T-helper 2 cell treated with Interferon-gamma antibody and Interleukin-4, amounts not matched to agents 100 ng/mL and 5 ng/mL, for 36 hours (primary cell): ENCODE results near the gene ARHGAP19. TPM values are rescaled to one million over a fixed set of nuclear protein-coding genes. Genes with fewer than 3 reads are reported as not detected.

Experiments used
- intact Hi-C: fragments of 100-400 bp; cut with micrococcal nuclease; formaldehyde crosslinking; loops from one replicate; pipeline ENCODE4 v1.15.1; 2023
- total RNA-seq: library from RNA; stranded (reverse); gene quantifications from 2 replicates; pipeline ENCODE4 v1.2.3, GENCODE V29; 2022

ARHGAP19 gene
- total RNA-seq, 1 donor from 2014 or later = 38.0 TPM

DNA sequence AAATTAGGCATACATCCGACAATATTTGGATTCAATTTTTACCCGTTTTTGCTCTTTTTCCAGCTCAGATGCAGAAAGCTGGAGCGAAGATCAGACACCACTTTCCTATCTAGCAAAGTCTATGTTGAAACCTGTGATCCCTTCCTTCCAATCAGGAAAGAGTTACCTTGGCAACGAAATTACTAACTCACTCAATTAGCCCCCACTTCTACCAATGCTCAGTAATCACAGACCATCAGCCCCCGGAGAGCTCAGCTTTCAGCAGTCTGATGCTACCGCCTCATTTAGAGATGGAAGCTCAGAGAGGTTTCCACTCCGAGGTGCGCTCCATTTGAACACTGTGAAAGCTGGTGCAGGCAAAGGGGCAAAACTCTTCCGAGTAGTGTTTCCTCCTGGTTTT, 33.3 kb upstream of the ARHGAP19 start:
- intact Hi-C loops = no loop called here

DNA sequence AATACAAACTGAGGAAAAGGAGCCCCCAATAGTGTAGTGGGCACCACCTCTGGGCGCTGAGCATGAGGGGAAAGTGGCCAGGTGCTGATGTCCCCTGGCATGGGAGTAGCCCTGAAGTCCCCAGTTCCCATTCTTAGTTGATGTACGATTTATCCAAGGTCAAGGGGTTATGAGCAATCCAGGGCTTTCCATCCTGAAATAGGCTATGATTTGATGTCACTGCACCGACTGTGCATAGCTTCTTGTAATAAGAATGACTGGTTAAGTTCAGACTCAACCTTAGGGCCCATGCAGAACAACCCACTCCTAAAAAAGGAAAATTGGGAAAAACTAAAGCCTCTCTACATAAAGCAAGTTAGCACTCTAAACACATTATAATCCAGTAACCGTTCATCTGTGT, 31.1 kb upstream of the ARHGAP19 start:
- intact Hi-C loops = no loop called here

DNA sequence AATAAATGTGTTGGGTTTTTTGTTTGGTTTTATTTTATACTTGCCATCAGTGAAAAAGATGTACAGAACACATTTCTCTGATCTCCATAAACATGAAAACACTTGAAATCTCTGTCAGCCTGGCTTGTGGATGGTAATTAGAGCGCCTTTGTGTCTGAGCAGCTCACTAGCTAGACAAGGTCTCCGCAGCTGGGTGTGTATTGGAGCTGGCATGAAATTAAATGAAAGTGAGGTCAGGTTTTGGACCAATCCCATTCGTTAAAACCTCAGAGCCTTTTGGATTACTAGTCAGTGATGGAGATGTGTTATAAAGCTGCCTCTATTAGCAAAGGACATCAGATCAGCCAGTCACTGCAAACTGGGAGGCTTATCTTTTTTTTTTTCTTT, 29.4 kb upstream of the ARHGAP19 start:
- intact Hi-C loops = no loop called here

DNA sequence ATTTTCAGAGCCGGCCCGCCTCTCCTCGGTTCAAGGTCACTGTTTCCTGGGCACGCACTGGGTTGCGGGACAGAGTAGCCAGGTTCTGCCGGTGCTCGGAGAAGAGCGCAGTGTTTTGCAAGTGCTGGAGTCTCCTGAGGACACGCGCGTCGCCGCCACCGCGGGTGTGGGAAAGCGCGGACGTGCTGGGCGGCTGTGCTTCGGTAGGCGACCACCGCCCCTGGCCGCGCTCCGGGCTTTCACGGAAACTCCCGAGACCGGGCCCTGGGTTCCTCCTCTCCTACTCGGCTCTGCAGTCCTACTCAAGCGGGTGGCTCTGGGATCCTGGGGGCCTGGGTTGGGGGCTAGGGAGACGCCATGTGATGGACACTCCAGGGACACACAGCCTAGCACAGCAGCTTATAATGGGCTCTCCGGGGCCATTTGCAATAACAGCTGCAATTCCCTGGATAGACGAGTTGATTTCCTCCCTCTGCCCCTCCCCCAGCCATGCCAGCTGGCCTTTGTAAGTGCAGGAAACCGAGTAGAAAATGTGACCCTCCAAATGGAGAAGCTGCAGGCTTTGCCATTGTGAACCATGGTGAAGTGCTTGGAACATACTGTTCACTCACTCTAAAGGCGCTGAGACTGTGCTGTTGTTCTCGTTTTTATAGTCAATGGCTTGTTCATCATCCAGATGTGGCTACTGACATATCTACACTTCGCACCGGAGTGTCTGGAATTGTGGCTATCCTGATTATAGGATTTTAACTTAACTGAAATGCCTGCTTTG, 28.8 kb upstream of the ARHGAP19 start:
- intact Hi-C loops = no loop called here

DNA sequence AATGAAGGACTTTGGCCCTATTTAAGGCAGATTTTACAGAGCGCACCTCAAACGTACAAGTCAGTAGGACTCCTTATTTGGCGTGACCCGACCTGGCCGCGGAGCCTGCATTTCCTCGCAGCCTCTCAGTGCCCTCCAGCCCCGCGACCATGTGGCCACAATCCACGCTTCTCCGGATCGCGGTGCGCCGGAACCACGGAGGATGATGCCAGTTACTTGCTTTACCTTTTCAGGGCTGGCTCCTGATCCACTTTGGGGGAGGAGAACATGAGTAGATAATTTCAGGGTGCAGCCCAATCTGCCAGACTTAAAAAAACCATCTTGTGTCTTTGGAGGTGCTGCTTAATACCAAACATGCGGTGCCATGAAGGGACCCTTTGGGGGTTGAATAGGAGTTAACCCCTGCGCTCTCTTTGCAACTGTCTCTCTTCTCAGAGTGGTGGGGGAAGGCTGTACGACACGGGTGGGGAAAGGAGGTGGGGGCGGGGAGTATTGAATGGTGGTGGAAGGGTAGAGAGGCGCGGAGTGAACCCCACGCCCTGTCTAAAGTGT, 28.1 kb upstream of the ARHGAP19 start:
- intact Hi-C loops = no loop called here

DNA sequence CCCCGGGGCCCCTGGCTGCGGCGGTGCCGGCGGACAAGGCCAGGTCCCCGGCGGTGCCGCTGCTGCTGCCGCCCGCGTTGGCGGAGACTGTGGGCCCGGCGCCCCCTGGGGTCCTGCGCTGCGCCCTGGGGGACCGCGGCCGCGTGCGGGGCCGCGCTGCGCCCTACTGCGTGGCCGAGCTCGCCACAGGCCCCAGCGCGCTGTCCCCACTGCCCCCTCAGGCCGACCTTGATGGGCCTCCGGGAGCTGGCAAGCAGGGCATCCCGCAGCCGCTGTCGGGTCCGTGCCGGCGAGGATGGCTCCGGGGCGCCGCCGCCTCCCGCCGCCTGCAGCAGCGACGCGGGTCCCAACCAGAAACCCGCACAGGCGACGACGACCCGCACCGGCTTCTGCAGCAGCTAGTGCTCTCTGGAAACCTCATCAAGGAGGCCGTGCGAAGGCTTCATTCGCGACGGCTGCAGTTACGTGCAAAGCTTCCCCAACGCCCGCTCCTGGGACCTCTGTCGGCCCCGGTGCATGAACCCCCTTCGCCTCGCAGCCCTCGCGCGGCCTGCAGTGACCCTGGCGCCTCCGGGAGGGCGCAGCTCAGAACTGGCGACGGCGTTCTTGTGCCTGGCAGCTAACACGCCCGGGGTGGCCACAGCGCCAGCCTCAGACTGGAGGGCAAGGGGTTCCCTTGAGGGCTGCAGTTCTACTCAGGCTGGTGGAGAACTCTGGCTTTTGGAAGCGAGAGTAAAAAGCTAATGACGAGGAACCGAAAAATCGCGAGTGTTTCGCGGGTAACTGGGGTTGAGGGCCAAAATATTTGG, 27.4 kb upstream of the ARHGAP19 start:
- intact Hi-C loops = loop anchor here (1.0 kb wide), 3 partner anchors 14 to 178 kb away; partner anchors contain the start of genes ARHGAP19, FRAT2, MMS19 and UBTD1

DNA sequence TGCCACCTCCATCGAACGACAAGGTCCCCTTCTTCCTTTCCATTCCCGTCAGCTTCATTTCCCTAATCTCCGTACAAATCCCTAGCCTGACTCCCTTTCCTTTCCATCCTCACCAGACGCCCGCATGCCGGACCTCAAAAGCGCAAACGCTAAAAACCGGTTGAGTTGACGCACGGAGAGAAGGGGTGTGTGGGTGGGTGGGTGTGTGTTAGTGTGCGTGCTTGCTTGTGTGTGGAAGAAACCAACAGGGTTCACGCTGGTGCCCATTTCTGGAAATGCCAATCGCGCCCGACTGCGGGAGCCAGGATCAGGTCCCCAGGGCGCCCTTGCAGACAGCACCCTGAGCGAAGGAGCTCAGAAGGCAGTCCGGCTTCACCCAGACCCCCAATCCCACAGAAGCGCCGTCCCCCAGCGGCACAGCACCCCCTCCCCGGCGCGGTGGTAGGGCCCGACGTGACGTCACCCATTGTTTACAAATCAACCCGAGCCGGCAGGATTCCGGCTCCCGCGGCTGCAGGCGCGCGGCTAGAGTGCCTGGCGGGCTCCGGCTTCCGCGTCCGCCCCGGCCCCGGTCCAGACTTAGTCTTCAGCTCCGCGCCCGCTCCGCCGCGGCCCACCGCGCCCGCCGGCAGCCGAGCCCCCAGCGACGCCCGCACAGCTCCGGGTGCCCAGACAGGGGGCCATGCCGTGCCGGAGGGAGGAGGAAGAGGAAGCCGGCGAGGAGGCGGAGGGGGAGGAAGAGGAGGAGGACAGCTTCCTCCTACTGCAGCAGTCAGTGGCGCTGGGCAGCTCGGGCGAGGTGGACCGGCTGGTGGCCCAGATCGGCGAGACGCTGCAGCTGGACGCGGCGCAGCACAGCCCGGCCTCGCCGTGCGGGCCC, 26.6 kb upstream of the ARHGAP19 start, which contains the start of gene FRAT1:
Gene FRAT1, plus strand, starts transcription at position 500 of the 880 bp plus-strand sequence. Its CDS starts 183 bp downstream, at position 683.
- intact Hi-C loops = loop anchor here (1.0 kb wide), 3 partner anchors 15 to 179 kb away; partner anchors contain the start of genes ARHGAP19, FRAT2, MMS19 and UBTD1

DNA sequence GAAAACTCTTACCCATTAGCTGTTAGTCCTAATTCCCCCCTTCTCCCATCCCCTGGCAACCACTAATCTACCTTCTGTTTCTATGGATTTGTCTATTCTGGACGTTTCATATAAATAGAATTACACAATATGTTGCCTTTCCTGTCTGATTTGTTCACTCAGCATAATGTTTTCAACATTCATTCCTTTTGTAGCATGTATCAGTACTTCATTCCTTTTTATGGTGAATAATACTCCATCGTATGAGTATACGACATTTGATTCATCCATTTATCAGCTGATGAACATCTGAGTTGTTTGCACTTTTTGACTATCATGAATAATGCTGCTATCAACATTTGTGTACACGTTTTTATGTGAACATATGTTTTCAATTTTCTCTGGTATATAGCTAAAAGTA, 22.2 kb upstream of the ARHGAP19 start:
- intact Hi-C loops = no loop called here

DNA sequence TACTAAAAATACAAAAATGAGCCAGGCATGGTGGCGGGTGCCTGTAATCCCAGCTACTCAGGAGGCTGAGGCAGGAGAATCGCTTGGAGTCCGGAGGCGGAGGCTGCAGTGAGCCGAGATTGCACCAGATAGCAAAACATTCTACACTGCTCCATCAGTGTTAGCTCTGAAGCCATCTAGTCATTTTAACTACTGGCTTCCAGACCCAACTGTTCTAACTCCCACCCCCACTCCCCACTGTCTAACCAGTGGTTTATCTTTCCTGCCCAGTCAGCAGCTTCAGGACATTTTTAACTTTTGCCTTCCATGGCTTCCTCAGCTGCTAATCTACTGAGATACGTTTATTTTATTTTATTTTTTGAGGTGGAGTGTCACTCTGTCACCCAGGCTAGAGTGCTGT, 20.5 kb upstream of the ARHGAP19 start:
- intact Hi-C loops = no loop called here

DNA sequence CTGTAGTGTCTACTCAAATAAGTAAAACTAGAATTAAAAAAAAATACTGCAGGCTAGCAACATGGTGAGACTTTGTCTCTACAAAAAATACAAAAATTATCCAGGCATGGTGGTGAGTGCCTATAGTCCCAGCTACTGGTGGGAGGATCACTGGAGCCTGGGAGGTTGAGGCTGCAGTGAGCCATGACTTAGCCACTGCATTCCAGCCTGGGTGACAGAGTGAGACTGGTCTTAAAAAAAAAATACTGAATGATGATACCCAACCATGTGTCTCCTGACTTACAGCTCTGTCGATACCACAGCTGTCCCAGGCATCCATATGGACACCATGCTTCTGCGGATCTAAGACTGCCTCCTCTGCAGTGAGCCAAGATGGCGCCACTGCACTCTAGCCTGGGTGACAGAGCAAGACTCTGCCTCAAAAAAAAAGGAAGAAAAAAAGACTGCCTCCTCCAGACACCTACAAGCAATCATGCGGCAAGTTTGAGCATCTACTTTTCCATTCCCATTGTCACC, 18.7 kb upstream of the ARHGAP19 start:
- intact Hi-C loops = no loop called here

DNA sequence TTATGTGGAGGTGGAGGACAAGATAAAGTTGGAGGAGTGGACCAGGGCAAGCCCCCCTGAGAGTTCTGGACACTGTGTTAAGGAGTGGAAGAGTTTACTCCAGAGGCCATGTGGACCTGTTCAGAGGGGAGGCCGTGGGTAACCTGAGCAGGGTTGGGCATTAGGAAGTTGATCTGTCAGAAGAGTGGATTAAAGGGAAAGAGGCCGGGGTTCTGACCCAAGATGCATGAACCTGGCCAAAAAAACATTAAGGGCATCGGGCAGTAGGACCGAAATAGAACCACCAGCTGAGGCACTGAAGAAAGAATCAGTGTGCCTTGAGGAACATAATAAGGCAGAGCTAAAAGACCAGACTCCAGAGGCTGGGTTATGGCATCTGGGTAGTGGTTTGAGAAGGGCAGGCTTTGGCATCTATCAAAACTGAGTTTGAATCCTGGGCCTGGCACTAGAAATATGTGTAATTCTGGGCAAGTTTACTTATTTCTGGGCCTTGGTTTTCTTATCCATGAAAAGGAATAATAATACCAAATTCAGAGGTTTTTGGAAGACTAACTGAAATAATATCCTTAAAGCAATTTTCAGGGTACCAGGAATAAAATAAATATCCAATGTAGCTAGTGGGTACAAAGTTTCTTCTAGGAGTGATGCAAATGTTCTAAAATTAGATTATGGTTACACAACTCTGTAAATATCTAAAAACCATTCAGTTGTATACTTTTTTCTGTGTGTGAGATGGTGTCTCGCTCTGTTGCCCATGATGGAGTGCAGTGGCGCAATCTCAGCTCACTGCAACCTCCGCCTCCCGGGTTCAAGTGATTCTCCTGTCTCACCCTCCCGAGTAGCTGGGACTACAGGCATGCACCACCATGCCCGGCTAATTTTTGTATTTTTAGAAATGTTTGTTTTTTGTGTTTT, 15.7 kb upstream of the ARHGAP19 start:
- intact Hi-C loops = no loop called here

DNA sequence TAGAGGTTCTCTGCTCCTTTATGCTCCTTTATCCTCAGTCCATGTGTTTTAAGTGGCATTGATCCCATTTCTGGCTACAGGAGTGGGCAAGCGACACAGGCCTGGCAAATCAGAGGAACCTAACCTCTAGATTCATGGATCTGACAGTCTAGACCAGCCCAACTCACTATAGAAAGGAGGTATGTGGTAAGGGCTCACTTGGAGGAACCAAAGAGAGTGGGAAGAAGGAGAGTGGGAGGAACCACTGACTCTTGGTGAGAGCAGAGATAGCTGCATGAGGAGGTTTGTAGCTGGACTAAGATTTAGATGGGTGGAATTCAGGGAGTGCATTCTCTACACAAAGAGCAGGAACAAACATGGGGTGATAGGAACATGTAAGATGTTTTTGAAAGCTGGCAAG, 15.0 kb upstream of the ARHGAP19 start:
- intact Hi-C loops = no loop called here

DNA sequence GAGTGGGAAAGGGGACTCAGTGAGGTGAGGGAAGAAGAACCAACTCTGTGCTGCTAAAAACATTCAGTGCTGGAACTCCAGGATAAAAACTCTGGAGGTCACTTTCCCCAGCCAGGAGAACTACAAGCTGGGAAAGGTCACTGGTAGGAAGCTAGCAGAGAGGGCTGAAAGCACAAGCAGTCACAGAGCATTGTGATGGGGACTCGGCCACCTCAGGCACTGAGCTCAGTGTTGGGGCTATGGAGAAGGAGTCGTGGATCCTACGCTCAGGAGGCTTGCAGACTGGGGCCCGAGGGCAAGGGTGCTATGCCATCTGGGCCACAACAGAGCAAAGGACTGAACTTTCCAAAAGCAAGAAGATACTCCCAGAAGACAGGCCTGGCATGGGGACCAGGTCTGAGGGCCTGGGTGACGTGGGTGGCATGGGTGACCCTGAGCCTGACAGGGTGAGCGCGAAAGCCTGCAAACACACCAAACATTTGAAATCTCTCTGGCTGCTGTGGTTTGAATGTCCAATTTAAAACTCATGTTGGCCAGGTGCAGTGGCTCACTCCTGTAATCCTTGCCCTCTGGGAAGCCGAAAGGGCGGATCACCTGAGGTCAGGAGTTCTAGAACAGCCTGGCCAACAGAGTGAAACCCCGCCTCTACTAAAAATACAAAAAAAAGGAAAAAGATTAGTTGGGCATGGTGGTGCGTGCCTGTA, 9.8 kb upstream of the ARHGAP19 start:
- intact Hi-C loops = no loop called here

DNA sequence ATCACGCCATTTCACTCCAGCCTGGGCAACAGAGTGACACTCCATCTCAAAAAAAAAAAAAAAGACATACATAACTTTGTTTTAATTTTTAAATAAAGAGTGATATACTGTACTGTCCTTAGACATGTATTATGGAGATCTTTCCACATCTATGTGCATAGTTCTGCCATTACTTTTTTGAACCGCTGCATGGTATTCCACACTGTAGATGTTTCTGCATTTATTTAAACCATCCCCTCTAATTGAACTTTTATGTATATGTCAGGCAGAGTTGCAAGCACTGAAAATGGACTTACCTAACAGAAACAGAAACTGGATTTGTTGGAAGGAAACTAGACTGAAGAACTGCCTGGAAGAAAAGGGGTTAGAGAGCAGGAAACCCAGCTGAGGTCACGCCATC, 8.5 kb upstream of the ARHGAP19 start:
- intact Hi-C loops = no loop called here

DNA sequence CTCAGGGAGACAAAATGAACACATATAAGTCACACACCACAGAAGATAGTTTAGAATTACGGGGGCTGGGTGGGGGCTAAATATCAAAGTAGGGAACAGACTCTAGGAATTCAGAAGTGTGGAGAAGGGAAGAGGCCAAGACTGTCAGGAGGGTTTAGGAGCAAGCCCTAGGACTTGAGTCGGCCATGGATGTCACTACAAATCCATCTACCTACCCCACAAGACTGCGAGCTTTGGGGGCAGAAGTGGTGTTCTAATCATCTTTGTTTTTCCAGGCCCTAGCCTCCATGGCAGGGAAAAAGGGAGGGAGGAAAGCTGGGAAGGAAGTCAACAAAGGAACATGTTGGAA, 5.8 kb upstream of the ARHGAP19 start:
- intact Hi-C loops = loop anchor here (10.0 kb wide), 1 partner anchor 337 kb away; the partner anchor contains the start of gene MORN4

DNA sequence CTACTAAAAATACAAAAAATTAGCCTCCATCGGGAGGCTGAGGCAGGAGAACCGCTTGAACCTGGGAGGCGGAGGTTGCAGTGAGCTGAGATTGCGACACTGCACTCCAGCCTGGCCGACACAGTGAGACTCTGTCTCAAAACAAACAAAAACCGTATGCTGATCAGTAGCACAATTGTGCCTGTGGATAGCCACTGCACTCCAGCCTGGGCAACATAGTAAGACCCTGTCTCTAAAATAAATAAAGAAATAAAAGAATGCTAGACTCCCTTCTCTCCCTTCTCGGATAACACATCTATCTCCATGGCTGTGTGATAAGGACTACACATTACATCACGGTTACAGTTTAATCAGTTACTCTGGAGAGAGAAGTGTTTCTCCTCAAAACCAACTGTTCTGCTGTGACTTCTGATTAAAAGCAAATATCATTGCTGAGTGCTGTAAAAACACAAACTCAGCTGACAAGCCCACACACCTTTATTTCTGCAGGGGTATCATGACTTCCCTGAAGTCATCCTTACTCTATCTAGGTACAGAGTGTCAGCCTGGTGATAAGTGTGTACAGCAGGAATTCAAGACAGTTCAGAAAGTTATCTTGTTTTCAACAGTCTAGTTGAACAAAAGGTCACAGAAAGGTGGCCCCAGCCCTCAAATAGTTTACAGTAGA, 5.3 kb upstream of the ARHGAP19 start:
- intact Hi-C loops = loop anchor here (10.0 kb wide), 1 partner anchor 337 kb away; the partner anchor contains the start of gene MORN4

DNA sequence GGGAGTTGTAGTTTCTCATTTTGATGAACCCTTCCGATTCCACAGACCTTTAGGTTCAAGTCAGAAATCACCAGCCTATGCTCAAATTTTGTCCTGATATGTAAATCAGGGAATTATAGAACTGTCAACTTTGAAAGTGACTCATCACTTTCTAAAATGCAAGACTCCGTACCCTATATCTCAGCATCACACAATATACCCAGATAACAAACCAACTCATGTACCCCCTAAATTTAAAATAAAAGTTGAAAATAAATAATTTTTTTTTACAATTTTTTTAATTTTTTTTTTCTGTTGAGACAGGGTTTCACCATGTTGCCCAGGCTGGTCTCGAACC, 393 bp upstream of the ARHGAP19 start:
- intact Hi-C loops = loop anchor here (1.0 to 10.0 kb wide), 8 partner anchors 26 to 706 kb away; partner anchors contain the start of genes EXOSC1, FRAT1, FRAT2 and LCOR

DNA sequence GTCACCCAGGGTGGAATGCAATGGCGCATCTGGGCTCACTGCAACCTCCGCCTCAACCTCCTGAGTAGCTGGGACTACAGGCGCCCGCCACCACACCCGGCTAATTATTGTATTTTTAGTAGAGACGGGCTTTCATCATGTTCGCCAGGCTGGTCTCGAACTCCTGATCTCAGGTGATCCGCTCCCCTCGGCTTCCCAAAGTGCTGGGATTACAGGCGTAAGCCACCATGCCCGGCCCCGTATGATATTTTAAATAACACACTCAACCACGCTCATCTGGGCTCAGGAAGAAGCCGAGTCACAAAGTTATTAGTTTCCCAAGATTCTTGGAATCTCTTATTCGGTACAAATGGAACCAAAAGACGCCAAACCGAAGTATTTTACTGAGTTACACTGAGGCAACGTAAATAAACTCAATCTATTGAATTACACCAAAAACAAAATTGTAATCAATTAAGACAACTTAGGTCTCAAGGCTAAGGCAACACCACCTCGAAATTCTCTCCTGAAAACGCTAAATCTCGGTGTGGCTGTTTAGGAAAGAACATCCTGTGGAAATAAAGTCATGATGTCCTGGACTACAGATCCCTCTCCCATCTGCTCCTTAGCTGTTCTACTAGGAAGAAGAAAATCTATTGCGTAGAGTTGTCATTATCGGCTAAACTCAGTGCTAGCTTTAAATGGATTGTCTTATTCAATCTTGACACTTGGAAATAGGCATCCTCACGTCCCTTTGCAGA, 910 bp downstream of the ARHGAP19 start:
- intact Hi-C loops = loop anchor here (1.0 to 10.0 kb wide), 8 partner anchors 28 to 704 kb away; partner anchors contain the start of genes EXOSC1, FRAT1, FRAT2 and LCOR
